Esophagus squamous epithelium (tissue), 4 donors: ENCODE measurements around the gene GJA1.

ENCODE experiments used
- POLR2A ChIP-seq, 4 donors: fragments of 450-650 bp; IDR thresholded peaks; one replicate each; pipeline ENCODE4 v1.6.1; 2017; ENCODE audit warnings: antibody characterized with exemption in 4 of 4, mild to moderate bottlenecking in 4 of 4, moderate library complexity in 3 of 4
- TF ChIP-seq, protein P1 (sequence below), 6 experiments: fragments of 450-650 bp in 4 of 6; fragments of 200-600 bp in 2 of 6; sonication (generic) in 2 of 6; IDR thresholded peaks; one replicate each; pipeline ENCODE4 v1.5.1; 2016 to 2019; ENCODE audit warnings: antibody characterized with exemption in 6 of 6, mild to moderate bottlenecking in 4 of 6, moderate library complexity in 4 of 6

DNA sequence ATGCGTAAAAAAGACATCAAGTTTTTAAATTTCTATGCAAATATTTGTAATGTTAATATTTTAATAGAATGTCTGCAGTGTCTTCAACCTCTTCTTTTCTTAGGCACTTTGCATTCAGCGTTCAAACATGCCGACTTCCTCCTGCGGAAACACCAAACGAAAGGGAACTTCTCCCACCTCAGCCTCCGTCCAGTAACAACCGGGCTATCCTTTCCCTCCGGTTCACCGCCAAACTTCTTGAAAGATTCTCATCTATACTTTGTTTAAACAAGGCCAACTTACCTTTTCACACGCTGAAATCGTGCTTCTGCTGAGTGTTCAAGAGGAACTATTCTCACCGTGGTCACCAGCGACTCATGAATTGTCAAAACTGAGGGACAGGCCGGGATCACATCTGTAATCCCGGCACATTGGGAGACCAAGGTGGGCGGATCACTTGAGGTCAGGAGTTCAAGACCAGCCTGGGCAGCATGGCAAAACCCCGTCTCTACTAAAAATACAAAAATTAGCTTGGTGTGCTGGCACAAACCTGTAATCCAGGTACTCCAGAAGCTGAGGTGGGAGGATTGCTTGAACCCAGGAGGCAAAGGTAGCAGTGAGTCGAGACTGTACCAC lies 44.8 kb downstream of the GJA1 start:
- TF ChIP-seq, protein P1, sequence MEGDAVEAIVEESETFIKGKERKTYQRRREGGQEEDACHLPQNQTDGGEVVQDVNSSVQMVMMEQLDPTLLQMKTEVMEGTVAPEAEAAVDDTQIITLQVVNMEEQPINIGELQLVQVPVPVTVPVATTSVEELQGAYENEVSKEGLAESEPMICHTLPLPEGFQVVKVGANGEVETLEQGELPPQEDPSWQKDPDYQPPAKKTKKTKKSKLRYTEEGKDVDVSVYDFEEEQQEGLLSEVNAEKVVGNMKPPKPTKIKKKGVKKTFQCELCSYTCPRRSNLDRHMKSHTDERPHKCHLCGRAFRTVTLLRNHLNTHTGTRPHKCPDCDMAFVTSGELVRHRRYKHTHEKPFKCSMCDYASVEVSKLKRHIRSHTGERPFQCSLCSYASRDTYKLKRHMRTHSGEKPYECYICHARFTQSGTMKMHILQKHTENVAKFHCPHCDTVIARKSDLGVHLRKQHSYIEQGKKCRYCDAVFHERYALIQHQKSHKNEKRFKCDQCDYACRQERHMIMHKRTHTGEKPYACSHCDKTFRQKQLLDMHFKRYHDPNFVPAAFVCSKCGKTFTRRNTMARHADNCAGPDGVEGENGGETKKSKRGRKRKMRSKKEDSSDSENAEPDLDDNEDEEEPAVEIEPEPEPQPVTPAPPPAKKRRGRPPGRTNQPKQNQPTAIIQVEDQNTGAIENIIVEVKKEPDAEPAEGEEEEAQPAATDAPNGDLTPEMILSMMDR (IDR thresholded peaks at IDR 0.05), result no peak
- TF ChIP-seq POLR2A (IDR thresholded peaks at IDR 0.05), result no peak
